Fibroblast of villous mesenchyme (primary cell): Measurements from ENCODE around the gene GCLM. TPM values are rescaled to one million over a fixed set of nuclear protein-coding genes. Genes with fewer than 3 reads are reported as not detected.
A peak's percentile ranks its signal among the peaks of the same experiment; 100 is the strongest.

ENCODE experiments used
- DNase-seq: peaks from one replicate; pipeline ENCODE4 v3.0.0-alpha.2; 2010; ENCODE audit warnings: low read depth
- H3K4me3 ChIP-seq: 2 replicates; pipeline ENCODE4 v1.5.1; 2011; ENCODE audit warnings: low read depth, mild to moderate bottlenecking, low read length
- small RNA-seq: library from RNA; depleted of rRNA; stranded (forward); fragments of <200 nt; gene quantifications from one replicate; pipeline ENCODE3, GENCODE V24; 2012
- total RNA-seq: library from RNA; depleted of rRNA; stranded (reverse); fragments of >200 nt; gene quantifications from 2 replicates; pipeline ENCODE4 v1.2.3, GENCODE V29; 2012
- TF ChIP-seq, protein P1 (sequence below): IDR thresholded peaks from 2 replicates; pipeline ENCODE4 v1.5.1; 2012; ENCODE audit warnings: low read depth, mild to moderate bottlenecking, low read length; ENCODE audit not compliant: insufficient read depth

The GCLM gene
- total RNA-seq, 1 donor: 34.1 TPM

DNA sequence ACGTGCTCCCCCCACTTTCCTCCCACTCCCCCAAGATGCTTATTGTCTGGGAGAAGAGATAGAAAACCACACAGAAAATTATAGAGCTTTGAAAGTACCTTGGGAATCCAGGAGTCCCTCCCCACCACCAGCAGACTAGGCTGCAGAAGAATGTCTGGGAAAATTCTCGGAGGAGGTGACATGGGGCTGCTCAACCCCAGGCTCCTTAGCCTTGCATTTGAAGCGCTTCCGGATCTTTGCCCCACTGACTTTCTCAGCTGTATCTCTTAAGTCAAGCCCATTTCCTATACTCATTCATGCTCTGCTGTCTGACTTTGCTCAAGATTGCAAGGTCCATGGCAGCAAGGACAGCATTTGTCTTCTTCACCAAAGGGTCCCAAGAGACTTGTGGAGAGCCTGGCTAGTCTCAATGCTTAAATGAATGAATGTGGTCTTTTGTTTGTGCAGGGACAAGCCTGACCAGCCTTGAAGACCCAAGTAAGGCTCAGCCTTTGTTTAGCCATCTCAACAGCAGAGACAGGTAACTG lies 68.2 kb downstream of the GCLM start:
- H3K4me3 ChIP-seq: no peak overlapping the region
- TF ChIP-seq, protein P1, sequence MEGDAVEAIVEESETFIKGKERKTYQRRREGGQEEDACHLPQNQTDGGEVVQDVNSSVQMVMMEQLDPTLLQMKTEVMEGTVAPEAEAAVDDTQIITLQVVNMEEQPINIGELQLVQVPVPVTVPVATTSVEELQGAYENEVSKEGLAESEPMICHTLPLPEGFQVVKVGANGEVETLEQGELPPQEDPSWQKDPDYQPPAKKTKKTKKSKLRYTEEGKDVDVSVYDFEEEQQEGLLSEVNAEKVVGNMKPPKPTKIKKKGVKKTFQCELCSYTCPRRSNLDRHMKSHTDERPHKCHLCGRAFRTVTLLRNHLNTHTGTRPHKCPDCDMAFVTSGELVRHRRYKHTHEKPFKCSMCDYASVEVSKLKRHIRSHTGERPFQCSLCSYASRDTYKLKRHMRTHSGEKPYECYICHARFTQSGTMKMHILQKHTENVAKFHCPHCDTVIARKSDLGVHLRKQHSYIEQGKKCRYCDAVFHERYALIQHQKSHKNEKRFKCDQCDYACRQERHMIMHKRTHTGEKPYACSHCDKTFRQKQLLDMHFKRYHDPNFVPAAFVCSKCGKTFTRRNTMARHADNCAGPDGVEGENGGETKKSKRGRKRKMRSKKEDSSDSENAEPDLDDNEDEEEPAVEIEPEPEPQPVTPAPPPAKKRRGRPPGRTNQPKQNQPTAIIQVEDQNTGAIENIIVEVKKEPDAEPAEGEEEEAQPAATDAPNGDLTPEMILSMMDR: no peak
- no peak for DNase-seq

DNA sequence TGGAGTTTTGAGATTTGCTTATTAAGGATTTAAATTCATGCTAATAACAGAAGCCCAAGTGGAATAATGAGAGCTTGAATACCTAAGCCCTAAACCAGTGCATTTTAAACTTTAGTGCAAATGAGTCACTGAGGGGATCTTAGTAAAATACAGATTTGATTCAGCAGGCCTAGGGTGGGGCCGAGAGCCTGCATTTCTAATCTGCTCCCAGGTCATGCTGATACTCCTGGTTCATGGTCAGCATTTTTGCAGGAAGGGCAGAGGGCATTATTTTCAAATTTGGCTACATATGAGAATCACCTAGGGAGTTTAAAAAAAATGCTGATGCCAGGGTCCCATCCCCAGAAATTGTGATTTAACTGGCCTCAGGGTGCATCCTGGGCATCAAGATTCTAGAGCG lies 69.5 kb downstream of the GCLM start:
- DNase-seq: no peak
- H3K4me3 ChIP-seq: no peak overlapping the region
- TF ChIP-seq, protein P1: no peak

DNA sequence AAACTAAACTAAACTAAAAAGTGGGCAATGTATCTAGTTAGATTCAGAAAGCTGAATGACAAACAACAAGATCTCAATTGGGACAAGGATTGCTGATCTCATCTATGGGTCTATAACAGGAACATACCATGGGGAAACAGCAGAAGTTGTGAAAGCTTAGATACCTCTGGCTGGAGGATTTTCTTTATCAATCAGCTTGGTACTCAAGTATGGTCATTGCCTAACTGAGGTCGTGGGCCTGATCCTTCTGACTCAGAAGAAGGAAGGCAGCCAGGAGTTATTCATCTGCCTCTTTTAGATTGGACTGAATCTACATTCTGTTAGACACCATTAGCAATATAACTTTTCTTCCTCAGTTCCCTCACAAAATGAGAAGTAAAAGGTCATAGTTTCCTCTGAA lies 69.9 kb downstream of the GCLM start:
- no peak overlapping the region for H3K4me3 ChIP-seq
- TF ChIP-seq, protein P1: no peak
- peak; percentile 92 for DNase-seq

DNA sequence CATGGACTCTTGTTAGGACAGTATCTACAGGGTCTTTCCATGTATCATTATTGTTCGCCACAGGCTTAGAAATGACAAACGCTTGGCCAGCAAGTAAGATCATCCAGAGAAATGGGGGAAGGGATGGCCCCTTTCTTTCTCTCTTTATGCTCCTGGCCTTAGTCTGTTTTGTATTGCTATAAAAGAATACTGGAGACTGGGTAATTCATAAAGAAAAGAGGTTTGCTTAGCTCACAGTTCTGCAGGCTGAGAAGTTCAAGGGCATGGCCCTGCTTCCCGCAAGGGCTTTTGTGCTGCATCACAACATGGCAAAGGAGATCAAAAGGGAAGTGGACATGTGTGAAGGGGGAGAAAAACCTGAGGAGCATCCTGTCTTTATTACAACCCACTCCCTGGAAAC lies 71.3 kb downstream of the GCLM start:
- TF ChIP-seq, protein P1: no peak
- no peak for DNase-seq

More for the DNA sequence above, 71.3 kb downstream of the GCLM start:
- no peak overlapping the region for H3K4me3 ChIP-seq

Small RNAs within 50 kb of the gene (small RNA-seq; reads per million reads assigned to genes)
- gene AL117351.2: not detected
- gene MIR760: not detected

Other genes starting within 250 kb of the GCLM start
- gene BCAR3, start 227.6 kb downstream of the GCLM start, total RNA-seq: 32.0 and 36.4 TPM in 2 replicates
- gene DNTTIP2, start 30.2 kb downstream of the GCLM start, total RNA-seq: 25.1 and 31.5 TPM in 2 replicates
- 0.43 and 0.64 TPM in 2 replicates for gene ABCA4, start 211.7 kb upstream of the GCLM start, total RNA-seq